ENCODE data around the gene SIN3B.

The SIN3B gene

GRCh38 chr19:16790051-16790450 is 39.1 kb upstream of the SIN3B start (continued):
- TF ChIP-seq ZNF747 (tag by site-specific recombination; IDR thresholded peaks at IDR 0.05) (no peak), ZNF266 (tag by site-specific recombination; IDR thresholded peaks at IDR 0.05; ENCODE audit: low read depth) (no peak)

DNA sequence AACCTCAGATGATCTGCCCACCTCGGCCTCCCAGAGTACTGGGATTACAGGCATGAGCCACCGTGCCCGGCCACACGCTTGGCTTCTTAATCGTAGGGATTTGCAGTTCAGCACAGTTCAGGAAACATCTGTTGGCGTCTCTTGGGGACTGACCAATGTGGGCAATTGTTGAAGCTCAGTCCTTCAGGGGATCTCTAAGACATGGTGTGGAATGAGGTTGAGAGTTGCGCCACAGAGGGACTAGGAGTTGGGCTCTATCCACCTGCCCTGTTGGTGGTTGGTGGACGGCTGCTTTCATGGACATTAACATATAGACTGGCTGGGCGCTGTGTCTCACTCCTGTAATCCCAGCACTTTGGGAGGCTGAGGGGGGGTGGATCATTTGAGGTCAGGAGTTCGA is 37.3 kb upstream of the SIN3B start:
- Histone ChIP-seq H3K9me3 (ENCODE audit: control insufficient read depth, insufficient read depth, low read depth, low read length) (no peaks in the 10 kb centered on the region; the same call in 1 of the 2 replicates), H3K36me3 (ENCODE audit: control insufficient read depth in 2 of 2, insufficient read depth in 1 of 2, low read length in 2 of 2) (no peaks in the 10 kb centered on the region), H3K4me1 (ENCODE audit: control insufficient read depth, insufficient read depth, low read length) (no peaks in the 10 kb centered on the region), H3K4me3 (ENCODE audit: low read depth, low read length) (no peak overlapping the region), H3K27ac (ENCODE audit: extremely low read depth, low read depth, low read length) (no peak overlapping the region)
- TF ChIP-seq, protein P1, sequence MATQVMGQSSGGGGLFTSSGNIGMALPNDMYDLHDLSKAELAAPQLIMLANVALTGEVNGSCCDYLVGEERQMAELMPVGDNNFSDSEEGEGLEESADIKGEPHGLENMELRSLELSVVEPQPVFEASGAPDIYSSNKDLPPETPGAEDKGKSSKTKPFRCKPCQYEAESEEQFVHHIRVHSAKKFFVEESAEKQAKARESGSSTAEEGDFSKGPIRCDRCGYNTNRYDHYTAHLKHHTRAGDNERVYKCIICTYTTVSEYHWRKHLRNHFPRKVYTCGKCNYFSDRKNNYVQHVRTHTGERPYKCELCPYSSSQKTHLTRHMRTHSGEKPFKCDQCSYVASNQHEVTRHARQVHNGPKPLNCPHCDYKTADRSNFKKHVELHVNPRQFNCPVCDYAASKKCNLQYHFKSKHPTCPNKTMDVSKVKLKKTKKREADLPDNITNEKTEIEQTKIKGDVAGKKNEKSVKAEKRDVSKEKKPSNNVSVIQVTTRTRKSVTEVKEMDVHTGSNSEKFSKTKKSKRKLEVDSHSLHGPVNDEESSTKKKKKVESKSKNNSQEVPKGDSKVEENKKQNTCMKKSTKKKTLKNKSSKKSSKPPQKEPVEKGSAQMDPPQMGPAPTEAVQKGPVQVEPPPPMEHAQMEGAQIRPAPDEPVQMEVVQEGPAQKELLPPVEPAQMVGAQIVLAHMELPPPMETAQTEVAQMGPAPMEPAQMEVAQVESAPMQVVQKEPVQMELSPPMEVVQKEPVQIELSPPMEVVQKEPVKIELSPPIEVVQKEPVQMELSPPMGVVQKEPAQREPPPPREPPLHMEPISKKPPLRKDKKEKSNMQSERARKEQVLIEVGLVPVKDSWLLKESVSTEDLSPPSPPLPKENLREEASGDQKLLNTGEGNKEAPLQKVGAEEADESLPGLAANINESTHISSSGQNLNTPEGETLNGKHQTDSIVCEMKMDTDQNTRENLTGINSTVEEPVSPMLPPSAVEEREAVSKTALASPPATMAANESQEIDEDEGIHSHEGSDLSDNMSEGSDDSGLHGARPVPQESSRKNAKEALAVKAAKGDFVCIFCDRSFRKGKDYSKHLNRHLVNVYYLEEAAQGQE (tag by site-specific recombination; IDR thresholded peaks at IDR 0.05) = no peak
- no peak for TF ChIP-seq ZNF214 (tag by site-specific recombination; IDR thresholded peaks at IDR 0.05; ENCODE audit: borderline replicate concordance)
- no peak for TF ChIP-seq ZNF169 (tag by site-specific recombination; IDR thresholded peaks at IDR 0.05)
- no peak for TF ChIP-seq ZEB2 (tag by site-specific recombination; IDR thresholded peaks at IDR 0.05)
- TF ChIP-seq PRDM1 (tag by site-specific recombination; IDR thresholded peaks at IDR 0.05) = no peak
- no peak for TF ChIP-seq ZNF544 (tag by site-specific recombination; IDR thresholded peaks at IDR 0.05)
- TF ChIP-seq, protein P2, sequence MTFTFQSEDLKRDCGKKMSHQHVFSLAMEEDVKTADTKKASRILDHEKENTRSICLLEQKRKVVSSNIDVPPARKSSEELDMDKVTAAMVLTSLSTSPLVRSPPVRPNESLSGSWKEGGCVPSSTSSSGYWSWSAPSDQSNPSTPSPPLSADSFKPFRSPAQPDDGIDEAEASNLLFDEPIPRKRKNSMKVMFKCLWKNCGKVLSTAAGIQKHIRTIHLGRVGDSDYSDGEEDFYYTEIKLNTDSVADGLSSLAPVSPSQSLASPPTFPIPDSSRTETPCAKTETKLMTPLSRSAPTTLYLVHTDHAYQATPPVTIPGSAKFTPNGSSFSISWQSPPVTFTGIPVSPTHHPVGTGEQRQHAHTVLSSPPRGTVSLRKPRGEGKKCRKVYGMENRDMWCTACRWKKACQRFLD (tag by site-specific recombination; IDR thresholded peaks at IDR 0.05) = no peak
- TF ChIP-seq, protein P3, sequence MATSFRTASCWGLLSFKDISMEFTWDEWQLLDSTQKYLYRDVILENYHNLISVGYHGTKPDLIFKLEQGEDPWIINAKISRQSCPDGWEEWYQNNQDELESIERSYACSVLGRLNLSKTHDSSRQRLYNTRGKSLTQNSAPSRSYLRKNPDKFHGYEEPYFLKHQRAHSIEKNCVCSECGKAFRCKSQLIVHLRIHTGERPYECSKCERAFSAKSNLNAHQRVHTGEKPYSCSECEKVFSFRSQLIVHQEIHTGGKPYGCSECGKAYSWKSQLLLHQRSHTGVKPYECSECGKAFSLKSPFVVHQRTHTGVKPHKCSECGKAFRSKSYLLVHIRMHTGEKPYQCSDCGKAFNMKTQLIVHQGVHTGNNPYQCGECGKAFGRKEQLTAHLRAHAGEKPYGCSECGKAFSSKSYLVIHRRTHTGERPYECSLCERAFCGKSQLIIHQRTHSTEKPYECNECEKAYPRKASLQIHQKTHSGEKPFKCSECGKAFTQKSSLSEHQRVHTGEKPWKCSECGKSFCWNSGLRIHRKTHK (tag by site-specific recombination; IDR thresholded peaks at IDR 0.05) = no peak
- no peak for TF ChIP-seq ZNF677 (tag by site-specific recombination; IDR thresholded peaks at IDR 0.05)
- no peak for TF ChIP-seq SCRT2 (tag by site-specific recombination; IDR thresholded peaks at IDR 0.05)
- TF ChIP-seq ZNF266 (tag by site-specific recombination; IDR thresholded peaks at IDR 0.05; ENCODE audit: low read depth) = no peak
- no peak for TF ChIP-seq SETDB1 (IDR thresholded peaks at IDR 0.05; ENCODE audit: insufficient read length, low read length)
- TF ChIP-seq ZNF837 (tag by site-specific recombination; IDR thresholded peaks at IDR 0.05) = no peak
- TF ChIP-seq ZBTB11 (tag by site-specific recombination; conservative IDR thresholded peaks at IDR 0.05; ENCODE audit: low read depth) = no peak
- CTCF ChIA-PET = interaction anchor here (0.6 to 1.8 kb wide), 2 partner anchors 9 to 12 kb away, joined by 6 read pairs; no protein-coding TSS in a partner anchor
- POLR2A ChIA-PET = no interaction called here
